GM21526 (cell line): Measurements from ENCODE around the gene CCL14.
"Not testable (repeated sequence)": the region's sequence is repeated elsewhere in the genome, so short reads cannot be mapped to it uniquely, and the experiment has no call there.

Source experiments
- ATAC-seq: cut with Tn5 transposase; IDR thresholded peaks from one replicate; pipeline ENCODE4 v1.9.1; 2021; ENCODE audit warnings: moderate library complexity; ENCODE audit not compliant: unreplicated experiment, low FRiP score

The CCL14 gene

DNA sequence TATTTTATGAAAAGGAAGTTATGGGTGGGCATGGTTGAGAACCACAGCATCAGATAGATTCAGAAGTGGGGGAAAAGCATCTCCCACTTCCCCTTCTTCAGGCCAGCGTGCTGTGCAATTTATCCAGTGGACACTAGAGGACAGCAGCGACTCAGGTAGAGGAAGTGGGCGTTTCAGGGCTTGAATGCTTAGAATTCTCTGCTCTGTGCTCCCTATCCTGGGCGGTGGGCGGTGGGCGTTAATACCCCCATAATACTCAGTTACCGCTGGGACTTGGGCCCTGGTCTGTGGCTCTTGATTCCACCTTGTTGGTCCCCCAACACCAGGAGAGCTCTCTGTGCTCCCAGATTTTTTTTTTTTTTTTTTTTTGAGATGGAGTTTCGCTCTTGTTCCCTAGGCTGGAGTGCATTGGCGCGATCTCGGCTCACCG, 39.4 kb downstream of the CCL14 start:
- no peak for ATAC-seq

DNA sequence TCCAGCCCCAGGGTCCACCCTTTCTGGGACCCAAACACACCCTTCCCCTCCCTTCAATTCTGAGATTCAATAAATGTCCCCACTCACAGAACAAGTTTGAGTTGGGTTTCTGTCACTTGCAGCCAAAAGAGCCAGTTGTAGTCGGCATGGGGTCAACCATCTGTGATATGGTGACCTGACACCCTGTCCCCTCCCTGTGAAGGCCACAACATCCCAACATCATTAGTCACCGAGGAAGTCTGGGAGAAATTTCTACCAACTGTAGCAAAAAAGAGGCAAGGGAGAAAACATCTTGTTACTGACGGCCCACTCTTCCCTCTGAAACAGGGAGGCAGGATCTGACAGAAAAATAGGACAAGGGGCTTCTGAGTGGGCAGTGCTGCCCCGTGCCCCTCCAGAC, 42.4 kb downstream of the CCL14 start:
- ATAC-seq, result no peak

DNA sequence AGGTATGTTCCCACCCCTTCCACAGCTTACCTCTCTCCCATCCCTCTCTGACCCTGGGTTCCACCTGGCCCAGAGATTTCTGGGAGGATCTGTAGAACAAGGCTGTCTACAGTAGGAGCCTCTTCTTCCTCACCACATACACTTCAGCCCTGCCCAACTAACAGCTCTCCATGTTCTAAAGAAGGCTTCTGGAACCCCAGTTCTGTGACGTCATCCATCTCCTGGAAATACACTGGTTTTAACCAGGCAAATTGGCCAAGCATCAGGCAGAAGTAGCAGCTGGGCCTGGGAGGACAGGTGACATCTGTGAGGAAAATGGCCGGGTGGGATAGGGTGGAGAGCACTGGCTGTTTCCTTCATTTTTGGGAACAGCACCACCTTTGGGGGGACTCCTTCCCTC, 43.0 kb downstream of the CCL14 start, which contains the start of gene LYZL6:
Gene LYZL6, minus strand, starts transcription at position 177 of the 400 bp plus-strand sequence. CDS start 4,357 bp downstream, outside the sequence.
- no peak for ATAC-seq

DNA sequence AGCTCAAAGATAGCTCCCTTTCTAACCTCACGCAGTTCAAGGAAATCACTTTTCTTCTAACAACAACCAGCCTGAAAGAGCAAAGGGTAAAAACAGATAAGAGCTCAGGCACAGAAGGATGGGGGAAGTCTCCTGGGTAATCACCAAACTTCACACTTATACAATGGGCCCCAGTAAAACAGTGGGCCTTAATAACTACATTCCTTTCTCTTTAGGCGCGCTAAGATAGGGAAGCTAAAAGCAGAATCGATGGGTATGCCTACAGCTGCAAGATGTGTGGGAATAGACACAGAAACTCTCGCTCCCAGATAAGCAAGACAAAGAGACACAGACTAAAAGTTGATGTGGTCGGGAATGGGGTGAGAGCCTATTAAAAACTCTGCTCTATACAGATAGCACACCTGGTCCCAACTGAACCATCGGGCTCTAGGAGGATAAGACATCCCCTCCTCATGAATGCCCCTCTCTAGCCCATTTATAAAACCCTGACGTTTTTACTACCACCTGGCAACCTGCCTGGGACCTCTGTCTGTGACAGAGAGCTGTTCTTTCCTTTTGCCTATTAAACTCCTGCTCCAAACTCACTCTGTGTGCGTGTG, 43.8 kb downstream of the CCL14 start:
- no peak for ATAC-seq

- ATAC-seq, result not testable (repeated sequence)
Measured at GRCh38 chr17:35938492-35938891, 48.0 kb downstream of the CCL14 start.

- no peak for ATAC-seq
Measured at GRCh38 chr17:35936063-35936462, 50.5 kb downstream of the CCL14 start.

- no peak for ATAC-seq
Measured at GRCh38 chr17:35934760-35935159, 51.8 kb downstream of the CCL14 start.
